Naive thymus-derived CD4-positive, alpha-beta T cell (primary cell): Measurements from ENCODE around the gene CORO2B. TPM values are rescaled to one million over a fixed set of nuclear protein-coding genes. Genes with fewer than 3 reads are reported as not detected.

Experiments used
- ATAC-seq: fragments of 150-1000 bp; cut with Tn5 transposase; 2 replicates; pipeline ENCODE4 v1.10.0; 2021; ENCODE audit warnings: mild to moderate bottlenecking, moderate library complexity
- CTCF ChIA-PET: fragments of 350-600 bp; sonication (Branson Sonifier 250); formaldehyde crosslinking; loops from one replicate; lab custom pipeline; 2021; ENCODE audit warnings: antibody characterized with exemption; lab: Charles Lee
- POLR2A ChIA-PET: fragments of 350-600 bp; sonication (Branson Sonifier 250); formaldehyde crosslinking; loops from one replicate; lab custom pipeline; 2021; ENCODE audit warnings: antibody characterized with exemption, inconsistent platforms; lab: Charles Lee
- DNase-seq, 9 donors: peaks; one replicate each; pipeline versions ENCODE4 v3.0.0 to v3.0.0-alpha.2; 2020 to 2022; ENCODE audit warnings: mixed read lengths in 1 of 9
- H3K27ac ChIP-seq: one replicate; pipeline ENCODE4 v1.7.0; 2013; ENCODE audit warnings: mild to moderate bottlenecking, low read depth, low read length, moderate library complexity
- H3K27me3 ChIP-seq, 2 donors: one replicate each; pipeline ENCODE4 v1.7.0; 2013; ENCODE audit warnings: low read length in 2 of 2, mild to moderate bottlenecking in 2 of 2, moderate library complexity in 2 of 2; ENCODE audit not compliant: control insufficient read depth in 2 of 2, insufficient read depth in 2 of 2
- H3K36me3 ChIP-seq, 3 experiments: 1 replicate in 2 of 3; 2 replicates in 1 of 3; pipeline ENCODE4 v1.7.0; 2013; ENCODE audit warnings: low read length in 3 of 3, mild to moderate bottlenecking in 3 of 3, moderate library complexity in 1 of 3; ENCODE audit not compliant: insufficient read depth in 3 of 3, control insufficient read depth in 2 of 3
- H3K4me1 ChIP-seq, 2 donors: one replicate each; pipeline ENCODE4 v1.7.0; 2013; ENCODE audit warnings: low read length in 2 of 2, mild to moderate bottlenecking in 2 of 2, moderate library complexity in 1 of 2; ENCODE audit not compliant: control insufficient read depth in 2 of 2, insufficient read depth in 2 of 2
- H3K4me3 ChIP-seq: 2 replicates; pipeline ENCODE4 v1.7.0; 2013; ENCODE audit warnings: mild to moderate bottlenecking, low read length
- H3K9me3 ChIP-seq, 3 experiments: 1 replicate in 2 of 3; 2 replicates in 1 of 3; pipeline ENCODE4 v1.7.0; 2013; ENCODE audit warnings: low read length in 3 of 3; ENCODE audit not compliant: control insufficient read depth in 2 of 3
- H3K27ac Mint-ChIP-seq, 9 donors: one replicate each; pipeline ENCODE4 v1.8.0; 2020 to 2022; ENCODE audit warnings: mixed read lengths in 9 of 9, mild to moderate bottlenecking in 8 of 9, moderate library complexity in 5 of 9, inconsistent platforms in 2 of 9
- H3K27me3 Mint-ChIP-seq, 5 donors: one replicate each; pipeline ENCODE4 v1.8.0; 2021 to 2022; ENCODE audit warnings: mixed read lengths in 5 of 5, mild to moderate bottlenecking in 1 of 5
- H3K36me3 Mint-ChIP-seq, 5 donors: one replicate each; pipeline ENCODE4 v1.8.0; 2020 to 2022; ENCODE audit warnings: mixed read lengths in 5 of 5, mild to moderate bottlenecking in 3 of 5, inconsistent platforms in 1 of 5
- H3K4me1 Mint-ChIP-seq, 7 donors: one replicate each; pipeline ENCODE4 v1.8.0; 2020 to 2022; ENCODE audit warnings: mixed read lengths in 7 of 7, mild to moderate bottlenecking in 3 of 7, inconsistent platforms in 1 of 7
- H3K4me3 Mint-ChIP-seq, 10 donors: one replicate each; pipeline ENCODE4 v1.8.0; 2020 to 2022; ENCODE audit warnings: mild to moderate bottlenecking in 10 of 10, mixed read lengths in 10 of 10, moderate library complexity in 6 of 10, inconsistent platforms in 2 of 10
- H3K9me3 Mint-ChIP-seq, 11 donors: one replicate each; pipeline ENCODE4 v1.8.0; 2020 to 2022; ENCODE audit warnings: mixed read lengths in 11 of 11, mild to moderate bottlenecking in 4 of 11, inconsistent platforms in 1 of 11, moderate library complexity in 1 of 11
- intact Hi-C, 2 donors: fragments of 100-400 bp; cut with micrococcal nuclease; formaldehyde crosslinking; loops; one replicate each; pipeline ENCODE4 v1.15.1; 2023
- polyA plus RNA-seq, 2 donors: library from polyadenylated mRNA; unstranded; fragments of 300-500 nt; fragmentation: Illumina TruSeq; gene quantifications; one replicate each; pipeline ENCODE4 v1.2.3, GENCODE V29; 2021
- total RNA-seq, 6 experiments: library from RNA in 5 of 6; stranded (reverse) in 5 of 6; gene quantifications; 1 replicate in 5 of 6; 2 replicates in 1 of 6; pipeline ENCODE4 v1.2.3 and lab custom pipeline; 2021 to 2026

Gene CORO2B
- total and polyA plus RNA-seq, 7 experiments from 2014 or later: 0.15 TPM; not detected in 6

- no peaks in the 10 kb centered on the region for H3K9me3 Mint-ChIP-seq
- H3K36me3 ChIP-seq: no peaks in the 10 kb centered on the region
- H3K9me3 ChIP-seq: no peaks in the 10 kb centered on the region
- no peak overlapping the region for H3K4me3 Mint-ChIP-seq
- no peaks in the 10 kb centered on the region for H3K27me3 ChIP-seq
- no peak for DNase-seq
- H3K4me3 ChIP-seq: no peak overlapping the region
- ChIA-PET CTCF (no interaction called here), POLR2A (no interaction called here)
- intact Hi-C loops: no loop called here
- no peaks in the 10 kb centered on the region for H3K4me1 ChIP-seq
- no peaks in the 10 kb centered on the region for H3K36me3 Mint-ChIP-seq
- no peak overlapping the region for H3K27ac Mint-ChIP-seq
- H3K27ac ChIP-seq: no peak overlapping the region
- peaks cover 3 to 15% (median 9%) of the 10 kb centered on the region in 7 donors for H3K4me1 Mint-ChIP-seq
- ATAC-seq: no peak
- peaks cover 0 to 5% (median 4%) of the 10 kb centered on the region in 5 donors for H3K27me3 Mint-ChIP-seq
These were observed 10.3 kb downstream of the CORO2B start for GRCh38 chr15:68589053-68589452.

GRCh38 chr15:68589783-68590710, 11.3 kb downstream of the CORO2B start:
- Mint-ChIP-seq H3K4me3 (no peak overlapping the region), H3K27me3 (peaks cover 0 to 5% (median 4%) of the 10 kb centered on the region in 5 donors), H3K27ac (no peak overlapping the region), H3K9me3 (no peaks in the 10 kb centered on the region), H3K36me3 (no peaks in the 10 kb centered on the region), H3K4me1 (peaks cover 3 to 15% (median 9%) of the 10 kb centered on the region in 7 donors)
- Histone ChIP-seq H3K4me3 (no peak overlapping the region), H3K27ac (no peak overlapping the region), H3K27me3 (no peaks in the 10 kb centered on the region), H3K9me3 (no peaks in the 10 kb centered on the region), H3K4me1 (no peaks in the 10 kb centered on the region), H3K36me3 (no peaks in the 10 kb centered on the region)
- DNase-seq (no peak), ATAC-seq (no peak)
- CTCF ChIA-PET: no interaction called here
- POLR2A ChIA-PET: no interaction called here
- intact Hi-C loops: no loop called here

- Histone ChIP-seq H3K36me3 (no peaks in the 10 kb centered on the region), H3K9me3 (no peaks in the 10 kb centered on the region), H3K27ac (no peak overlapping the region), H3K4me3 (no peak overlapping the region), H3K27me3 (no peaks in the 10 kb centered on the region), H3K4me1 (no peaks in the 10 kb centered on the region)
- Mint-ChIP-seq H3K27me3 (peaks cover 0 to 5% (median 4%) of the 10 kb centered on the region in 5 donors), H3K36me3 (no peaks in the 10 kb centered on the region), H3K4me3 (no peak overlapping the region), H3K9me3 (no peaks in the 10 kb centered on the region), H3K27ac (peak overlapping the region in 1 of 9 donors; percentile 12), H3K4me1 (peaks cover 3 to 15% (median 9%) of the 10 kb centered on the region in 7 donors)
- intact Hi-C loops: no loop called here
- no peak for ATAC-seq
- CTCF ChIA-PET: no interaction called here
- POLR2A ChIA-PET: no interaction called here
- no peak for DNase-seq
These were observed 12.1 kb downstream of the CORO2B start for GRCh38 chr15:68590721-68591389.

GRCh38 chr15:68592054-68592453, 13.3 kb downstream of the CORO2B start:
- H3K27ac Mint-ChIP-seq: no peak overlapping the region

GRCh38 chr15:68592544-68592943, 13.8 kb downstream of the CORO2B start:
- CTCF ChIA-PET: no interaction called here
- Mint-ChIP-seq H3K27me3 (peaks cover 0 to 10% (median 4%) of the 10 kb centered on the region in 5 donors), H3K9me3 (no peaks in the 10 kb centered on the region), H3K4me3 (no peak overlapping the region), H3K36me3 (no peaks in the 10 kb centered on the region), H3K27ac (no peak overlapping the region), H3K4me1 (peaks cover 3 to 12% (median 9%) of the 10 kb centered on the region in 7 donors)
- no peak for DNase-seq
- H3K36me3 ChIP-seq: no peaks in the 10 kb centered on the region
- POLR2A ChIA-PET: interaction anchor here (0.7 kb wide), 1 partner anchor 8 kb away, joined by 3 read pairs; no protein-coding TSS in a partner anchor
- no peaks in the 10 kb centered on the region for H3K9me3 ChIP-seq
- H3K4me1 ChIP-seq: no peaks in the 10 kb centered on the region
- no peak overlapping the region for H3K4me3 ChIP-seq
- intact Hi-C loops: no loop called here
- no peak overlapping the region for H3K27ac ChIP-seq
- ATAC-seq: no peak
- no peaks in the 10 kb centered on the region for H3K27me3 ChIP-seq

More at GRCh38 chr15:68592054-68592453, 13.3 kb downstream of the CORO2B start:
- no peak overlapping the region for H3K4me3 Mint-ChIP-seq
- no peak for DNase-seq
- POLR2A ChIA-PET: interaction anchor here (0.7 kb wide), 1 partner anchor 8 kb away, joined by 3 read pairs; no protein-coding TSS in a partner anchor
- no peaks in the 10 kb centered on the region for H3K36me3 Mint-ChIP-seq
- H3K36me3 ChIP-seq: no peaks in the 10 kb centered on the region
- peaks cover 0 to 10% (median 4%) of the 10 kb centered on the region in 5 donors for H3K27me3 Mint-ChIP-seq
- intact Hi-C loops: no loop called here
- CTCF ChIA-PET: no interaction called here
- no peaks in the 10 kb centered on the region for H3K9me3 Mint-ChIP-seq
- no peaks in the 10 kb centered on the region for H3K9me3 ChIP-seq
- no peak overlapping the region for H3K27ac ChIP-seq
- no peaks in the 10 kb centered on the region for H3K4me1 ChIP-seq
- H3K27me3 ChIP-seq: no peaks in the 10 kb centered on the region
- H3K4me3 ChIP-seq: no peak overlapping the region
- peaks cover 3 to 12% (median 9%) of the 10 kb centered on the region in 7 donors for H3K4me1 Mint-ChIP-seq
- no peak for ATAC-seq

GRCh38 chr15:68593341-68593740, 14.5 kb downstream of the CORO2B start:
- ChIA-PET CTCF (no interaction called here), POLR2A (no interaction called here)

More at GRCh38 chr15:68593341-68593740, 14.5 kb downstream of the CORO2B start:
- Histone ChIP-seq H3K27me3 (no peaks in the 10 kb centered on the region), H3K36me3 (no peaks in the 10 kb centered on the region), H3K4me3 (no peak overlapping the region), H3K9me3 (no peaks in the 10 kb centered on the region), H3K27ac (no peak overlapping the region), H3K4me1 (no peaks in the 10 kb centered on the region)
- Mint-ChIP-seq H3K27me3 (peaks cover 0 to 10% (median 4%) of the 10 kb centered on the region in 5 donors), H3K27ac (no peak overlapping the region), H3K9me3 (no peaks in the 10 kb centered on the region), H3K4me1 (peaks cover under 1 to 6% (median 2%) of the 10 kb centered on the region in 7 donors), H3K36me3 (no peaks in the 10 kb centered on the region), H3K4me3 (no peak overlapping the region)
- intact Hi-C loops: no loop called here
- DNase-seq: no peak
- ATAC-seq: no peak
